NCI-H524 treated with DMSO at 0.1 percent for 48 hours (cell line): Measurements from ENCODE around the gene TEX10.
"Not testable (repeated sequence)": the region's sequence is repeated elsewhere in the genome, so short reads cannot be mapped to it uniquely, and the experiment has no call there.

Experiments used
- DNase-seq: peaks from one replicate; lab custom pipeline; 2025; lab: John Stamatoyannopoulos, UW

The TEX10 gene

DNA sequence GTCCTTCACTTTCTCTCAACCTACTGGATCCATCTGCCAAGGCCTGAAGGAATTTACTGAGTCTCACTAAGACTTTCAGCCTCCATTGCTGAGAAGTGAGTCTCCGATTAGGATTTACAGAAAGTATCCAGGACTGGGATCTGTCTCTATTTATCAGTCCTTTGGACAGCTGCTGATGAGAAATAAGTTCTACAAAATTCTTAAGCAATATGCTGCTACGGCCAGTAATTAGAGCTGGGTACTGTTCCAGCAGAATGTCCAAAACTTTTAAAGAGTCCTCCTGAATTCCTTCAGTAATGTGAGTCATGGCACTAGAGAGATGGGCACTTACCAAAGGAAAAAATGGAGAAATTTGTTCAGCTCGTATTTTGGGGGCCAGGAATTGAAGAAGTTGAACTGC is 5.9 kb downstream of the TEX10 start:
- DNase-seq, result no peak

DNA sequence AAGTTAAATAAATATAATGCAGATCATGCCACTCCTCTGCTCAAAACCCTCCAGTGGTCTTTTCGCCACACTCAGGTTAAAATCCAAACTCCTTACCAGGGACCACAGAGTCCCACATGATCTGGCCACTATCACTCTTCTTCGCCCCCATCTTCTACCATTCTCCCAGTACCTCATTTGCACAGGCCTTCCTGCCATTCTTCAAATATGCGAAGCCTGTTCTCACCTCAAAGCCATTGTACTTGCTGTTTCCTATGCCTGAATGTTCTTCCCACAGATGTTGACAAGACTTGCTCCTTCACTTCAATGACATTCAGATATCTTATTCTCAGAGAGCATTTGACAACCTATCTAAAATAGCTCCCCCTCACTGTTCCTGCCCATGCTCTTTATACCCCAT is 10.9 kb downstream of the TEX10 start:
- no peak for DNase-seq

DNA sequence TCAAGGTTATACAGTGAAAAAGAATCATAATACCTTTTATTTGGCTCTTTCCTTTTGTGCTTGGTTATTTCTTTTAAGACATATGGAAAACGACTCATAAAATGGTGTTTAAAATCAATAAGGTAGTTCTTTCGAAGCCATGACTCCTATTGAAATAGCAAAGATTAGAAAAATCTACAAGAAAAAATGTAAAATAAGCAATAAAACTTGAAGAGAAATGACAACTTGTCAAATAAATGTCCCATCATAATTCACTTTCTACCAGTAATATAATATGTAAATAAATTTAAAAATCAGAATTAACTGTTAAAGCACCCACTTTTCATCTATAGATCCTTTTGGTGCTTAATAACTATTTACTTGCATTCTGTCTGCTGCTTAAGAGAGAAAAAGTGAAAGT is 12.5 kb downstream of the TEX10 start:
- no peak for DNase-seq

DNA sequence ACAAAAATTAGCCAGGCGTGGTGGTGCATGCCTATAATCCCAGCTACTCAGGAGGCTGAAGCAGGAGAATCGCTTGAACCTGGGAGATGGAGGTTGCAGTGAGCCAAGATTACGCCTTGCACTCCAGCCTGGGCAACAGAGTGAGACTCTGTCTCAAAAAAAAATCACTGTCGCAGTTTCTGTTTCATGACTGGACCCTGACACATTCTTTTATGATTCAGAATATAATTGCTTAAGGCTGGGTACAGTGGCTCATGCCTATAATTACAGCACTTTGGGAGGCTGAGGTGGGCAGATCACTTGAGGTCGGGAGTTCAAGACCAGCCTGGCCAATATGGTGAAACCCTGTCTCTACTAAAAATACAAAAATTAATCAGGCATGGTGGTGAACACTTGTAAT is 14.0 kb downstream of the TEX10 start:
- not testable (repeated sequence) for DNase-seq

DNA sequence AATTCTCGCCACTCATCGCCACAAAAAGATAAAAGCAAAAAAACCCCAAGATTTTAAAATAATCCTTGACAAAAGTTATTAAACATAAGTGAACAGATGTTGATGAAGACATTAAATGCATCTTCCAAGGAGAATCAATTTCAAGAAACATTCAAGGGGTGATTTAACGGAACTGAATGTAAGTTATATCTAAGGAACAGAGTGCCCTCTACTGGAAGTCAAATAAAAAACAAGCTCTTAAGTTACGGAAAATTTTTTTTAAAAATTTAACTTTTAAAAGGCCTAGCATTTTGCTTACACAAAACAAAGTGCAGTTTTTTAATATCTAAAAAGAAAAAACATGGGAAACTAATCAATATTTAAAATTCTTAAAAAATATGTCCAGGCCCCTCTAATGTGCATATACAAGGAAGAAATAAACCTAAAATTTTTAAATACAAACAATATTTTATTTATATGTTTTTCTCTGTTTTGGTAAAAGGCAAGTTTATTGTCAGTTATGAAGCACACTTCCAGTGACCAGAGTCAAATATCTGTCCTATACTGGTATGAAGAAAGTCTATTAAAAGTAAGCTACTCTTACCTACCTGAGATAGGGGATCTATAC is 28.0 kb downstream of the TEX10 start:
- peak; percentile 4 for DNase-seq

DNA sequence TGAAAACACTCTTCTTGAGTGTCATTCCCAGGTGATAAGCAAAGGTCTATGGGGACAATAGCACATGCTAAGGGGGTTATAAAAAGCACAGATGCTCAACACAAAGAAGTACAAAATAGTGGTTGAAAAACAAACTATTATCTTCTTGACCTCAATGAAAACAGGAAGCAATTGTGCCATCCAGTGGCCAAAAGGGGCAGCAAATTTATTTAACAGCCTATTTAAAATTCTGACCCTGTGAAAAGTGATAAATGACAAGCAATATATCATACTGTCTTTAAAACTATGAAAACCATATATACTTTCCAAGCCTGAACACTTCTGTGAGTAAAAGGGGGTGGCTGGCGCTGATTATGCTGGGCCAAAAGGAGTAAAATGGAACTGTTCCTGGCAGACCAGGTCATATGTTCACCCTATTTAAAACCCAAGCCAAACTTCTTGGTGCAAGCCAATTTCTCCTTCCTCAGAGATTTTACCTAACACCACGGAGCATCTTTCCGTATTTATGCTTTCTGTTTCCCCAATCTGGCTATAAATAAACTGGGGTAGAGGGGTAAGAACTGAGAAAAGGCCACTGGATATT is 29.7 kb downstream of the TEX10 start:
- DNase-seq, result no peak

DNA sequence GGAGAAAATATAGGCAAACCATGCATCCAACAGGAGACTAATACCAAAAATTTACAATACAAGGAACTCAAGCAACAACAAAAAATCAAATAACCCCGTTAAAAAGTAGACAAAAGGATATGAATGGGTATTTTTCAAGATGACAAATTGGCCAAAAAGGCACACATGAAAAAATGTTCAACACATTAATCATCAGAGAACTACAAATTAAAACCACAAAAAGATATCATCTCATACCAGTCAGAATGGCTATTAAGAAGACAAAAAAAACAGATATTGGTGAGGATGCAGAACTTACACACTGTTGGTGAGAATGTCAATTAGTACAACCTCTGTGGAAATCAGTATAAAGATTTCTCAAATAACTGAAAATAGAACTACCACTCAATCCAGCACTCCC is 35.0 kb downstream of the TEX10 start:
- no peak for DNase-seq

DNA sequence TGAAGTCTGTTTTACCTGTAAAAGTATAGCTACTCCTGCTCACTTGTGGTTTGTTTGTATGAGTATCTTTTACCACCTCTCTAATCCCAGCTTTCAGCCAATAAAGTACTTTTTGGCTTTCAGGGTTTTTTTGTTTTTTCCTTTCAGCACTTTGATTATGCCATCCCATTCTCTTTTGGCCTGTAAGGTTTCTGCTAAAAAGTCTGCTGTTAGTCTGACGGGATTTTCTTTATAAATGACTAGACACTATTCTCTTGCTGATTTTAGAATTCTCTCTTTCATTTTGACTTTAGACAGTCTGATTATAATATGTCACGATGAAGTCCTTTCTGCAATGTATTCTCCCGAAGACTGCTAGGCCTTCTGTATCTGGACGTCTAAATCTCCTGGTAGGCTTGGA is 37.2 kb downstream of the TEX10 start:
- DNase-seq, result no peak

DNA sequence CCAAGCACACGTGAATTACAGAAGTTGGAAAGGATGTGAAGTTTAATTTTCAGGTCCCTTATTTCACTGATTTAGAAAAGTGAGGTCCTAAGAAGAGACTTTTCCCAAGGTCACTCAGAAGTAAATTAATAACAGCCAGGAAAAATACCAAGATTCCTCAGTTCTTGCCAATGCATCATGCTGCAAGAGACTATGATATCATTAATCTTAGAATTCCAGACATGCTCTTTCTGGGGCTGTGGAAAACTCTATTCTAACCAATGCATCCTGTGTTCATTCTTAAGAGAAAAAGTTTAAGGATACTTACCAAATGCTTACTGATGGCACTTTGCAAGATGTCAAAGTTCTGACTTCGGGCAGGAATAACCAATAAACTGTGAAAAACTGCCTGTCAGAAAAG is 42.8 kb downstream of the TEX10 start:
- DNase-seq, result no peak

DNA sequence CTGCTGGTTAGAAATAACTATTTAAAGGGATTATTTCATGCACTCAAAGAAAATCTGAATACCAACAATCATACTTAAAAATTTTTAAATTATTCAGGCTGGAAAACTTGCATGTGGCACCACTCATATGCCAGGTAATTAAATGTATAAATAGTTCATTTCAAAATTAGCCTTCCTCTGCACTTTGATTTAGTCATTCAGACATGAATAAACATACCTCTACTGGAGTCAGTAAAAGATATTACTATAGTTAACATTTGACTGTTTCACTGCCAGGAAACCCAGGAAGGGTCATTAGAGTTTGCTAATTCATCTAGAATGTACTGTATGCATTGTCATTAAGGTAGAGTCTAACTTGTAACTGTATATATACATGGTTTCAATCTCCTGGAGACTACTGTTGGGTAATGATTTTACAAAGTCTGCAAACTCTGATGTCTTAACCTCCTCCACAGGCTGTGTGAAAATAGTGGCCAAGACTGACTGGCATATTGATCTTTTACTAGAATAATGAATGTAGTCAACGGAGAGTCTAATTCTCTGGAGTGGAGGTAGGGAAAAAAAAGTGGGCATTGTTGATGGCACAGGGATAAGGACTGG is 43.7 kb downstream of the TEX10 start:
- DNase-seq, result no peak

DNA sequence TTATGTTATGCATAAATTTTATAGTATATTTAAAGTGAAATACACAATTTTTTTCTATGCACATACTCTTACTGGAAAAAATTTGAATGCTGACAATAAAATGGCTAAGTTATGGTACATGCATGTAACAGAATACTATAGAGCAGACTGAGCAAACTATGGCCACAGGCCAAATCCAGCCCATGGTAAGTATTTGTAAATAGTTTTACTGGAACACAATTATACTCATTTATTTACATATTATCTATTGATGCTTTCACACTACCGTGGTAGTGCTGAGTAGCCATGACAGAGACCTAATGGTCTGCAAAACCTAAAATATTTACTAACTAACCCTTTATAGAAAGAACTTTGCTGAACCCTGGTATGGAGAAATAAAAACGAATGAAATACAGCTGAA is 45.7 kb downstream of the TEX10 start:
- DNase-seq, result no peak

DNA sequence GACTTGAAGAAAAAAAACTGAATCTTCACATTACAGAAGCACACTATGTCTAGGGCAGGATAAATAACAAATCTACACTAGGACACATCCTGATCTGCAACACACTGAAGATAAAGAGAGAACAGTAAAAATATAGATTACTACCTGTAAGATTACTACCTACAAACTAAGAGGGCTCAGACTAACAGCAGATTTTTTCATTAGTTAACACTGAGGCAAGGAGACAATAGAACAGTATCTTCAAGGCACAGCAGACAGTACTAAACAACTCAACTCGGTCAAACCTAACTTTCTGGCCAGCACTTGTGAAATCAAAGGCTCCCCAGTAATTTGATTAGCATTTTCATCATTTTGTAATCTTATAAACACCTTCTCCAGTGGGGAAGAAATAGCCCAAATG is 46.5 kb downstream of the TEX10 start:
- no peak for DNase-seq

DNA sequence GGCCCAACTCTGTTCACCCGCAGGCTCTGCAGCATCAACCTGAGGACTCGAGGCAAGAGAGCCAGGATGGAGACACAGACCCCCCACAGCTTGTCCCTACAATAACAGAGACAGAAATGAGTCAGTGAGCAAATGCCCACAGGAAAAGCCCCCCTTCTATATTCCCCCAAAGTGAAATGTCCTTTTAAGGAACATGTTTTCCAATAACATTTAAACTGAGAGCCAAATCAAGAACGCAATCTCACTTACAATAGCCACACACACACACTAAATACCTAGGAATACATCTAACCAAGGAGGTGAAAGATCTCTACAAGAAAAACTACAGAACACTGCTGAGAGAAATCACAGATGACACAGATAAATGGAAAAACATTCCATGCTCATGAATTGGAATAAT is 49.0 kb downstream of the TEX10 start:
- no peak for DNase-seq

DNA sequence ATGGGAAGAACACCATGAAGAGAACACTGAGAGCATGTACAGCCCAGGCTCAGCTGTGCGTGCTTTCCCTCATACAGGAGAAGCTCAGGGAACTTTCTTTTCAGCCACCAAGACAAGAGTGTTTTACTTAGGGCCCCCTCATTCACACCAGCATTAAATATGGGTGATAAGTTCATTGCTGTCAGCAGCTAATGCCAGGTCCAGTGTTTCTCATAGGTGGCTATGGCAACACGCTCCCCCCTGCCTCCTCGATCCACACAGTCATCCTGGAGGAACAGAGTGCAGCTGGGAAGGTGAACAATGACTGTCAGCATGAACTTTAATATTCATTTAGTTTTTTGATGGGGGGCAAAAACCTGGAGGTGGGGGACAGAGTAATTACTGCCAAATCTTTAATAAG is 54.4 kb downstream of the TEX10 start:
- DNase-seq, result no peak

DNA sequence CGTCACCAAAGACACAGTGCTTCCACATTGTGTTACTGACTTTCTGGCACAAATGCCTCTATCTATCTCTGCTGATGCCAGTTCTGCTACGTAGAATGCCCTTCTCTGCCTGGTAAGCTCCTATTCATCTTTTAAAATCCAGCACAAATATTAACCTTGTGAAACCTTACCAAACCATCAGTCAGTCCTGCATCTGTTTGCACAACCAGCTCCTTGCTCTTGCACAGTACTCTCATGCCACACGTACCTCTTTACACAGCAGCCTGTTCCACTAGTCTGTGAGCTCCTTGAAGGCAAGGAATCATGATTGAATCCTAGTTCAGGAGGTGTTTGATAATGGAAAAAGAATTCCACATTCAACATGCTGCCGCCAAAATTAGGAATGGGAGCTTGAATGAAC is 56.3 kb downstream of the TEX10 start:
- DNase-seq, result no peak

DNA sequence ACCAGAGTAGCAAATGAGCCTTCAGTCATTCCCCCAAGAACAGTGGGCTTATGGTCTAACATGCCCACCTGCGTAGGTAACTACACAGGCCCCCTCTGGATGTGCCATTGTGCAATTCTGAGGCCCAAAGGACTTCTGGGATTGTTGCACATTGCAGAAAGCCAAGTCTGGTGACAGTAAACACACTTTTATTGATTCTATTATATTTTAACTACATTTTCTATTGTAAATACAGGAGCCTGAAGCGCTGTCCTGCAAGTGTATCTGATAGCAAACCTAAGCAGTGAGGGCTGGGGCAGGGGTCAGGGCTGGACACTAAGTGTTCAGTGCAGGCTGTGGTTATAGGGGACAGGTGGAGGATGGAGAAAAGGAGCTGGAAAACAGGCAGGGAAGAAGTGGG is 57.5 kb downstream of the TEX10 start:
- DNase-seq, result no peak

DNA sequence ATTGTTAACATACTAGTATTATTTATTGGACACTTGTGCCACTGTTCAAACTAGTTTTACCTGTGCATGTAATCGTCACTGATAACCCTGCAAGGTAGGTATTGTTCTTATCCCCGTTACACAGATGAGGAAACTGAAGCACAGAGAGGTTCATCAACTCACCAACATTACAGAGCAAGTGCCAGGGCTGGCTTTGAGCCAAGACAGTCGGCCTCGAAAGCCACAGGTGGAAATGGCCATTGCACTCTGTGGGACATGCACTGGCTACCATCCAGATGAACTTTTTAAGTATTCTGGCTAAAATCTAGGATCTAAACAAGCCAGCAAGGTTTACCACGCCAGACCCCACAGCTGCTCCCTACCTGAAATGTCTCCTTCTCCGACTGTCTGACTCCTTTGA is 57.9 kb downstream of the TEX10 start:
- no peak for DNase-seq

DNA sequence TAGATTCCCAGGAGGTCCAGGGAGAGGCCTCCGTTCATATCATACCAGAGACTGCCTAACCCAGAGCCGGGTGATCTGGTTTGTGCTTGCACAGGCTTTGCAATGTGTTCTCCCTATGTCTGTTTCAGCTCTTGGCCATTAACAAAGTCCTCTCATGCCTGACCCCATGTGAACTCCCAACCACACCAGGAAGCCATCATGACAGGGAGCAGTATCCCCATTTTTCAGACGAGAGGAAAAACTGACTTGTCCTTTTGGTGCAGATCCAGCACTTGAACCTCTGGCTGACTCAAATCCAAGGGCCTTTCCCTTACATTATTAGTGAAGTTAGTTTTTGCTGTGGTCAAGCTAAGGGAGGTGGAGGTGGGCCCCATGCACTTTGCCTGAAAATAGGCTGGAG is 58.4 kb downstream of the TEX10 start:
- no peak for DNase-seq

DNA sequence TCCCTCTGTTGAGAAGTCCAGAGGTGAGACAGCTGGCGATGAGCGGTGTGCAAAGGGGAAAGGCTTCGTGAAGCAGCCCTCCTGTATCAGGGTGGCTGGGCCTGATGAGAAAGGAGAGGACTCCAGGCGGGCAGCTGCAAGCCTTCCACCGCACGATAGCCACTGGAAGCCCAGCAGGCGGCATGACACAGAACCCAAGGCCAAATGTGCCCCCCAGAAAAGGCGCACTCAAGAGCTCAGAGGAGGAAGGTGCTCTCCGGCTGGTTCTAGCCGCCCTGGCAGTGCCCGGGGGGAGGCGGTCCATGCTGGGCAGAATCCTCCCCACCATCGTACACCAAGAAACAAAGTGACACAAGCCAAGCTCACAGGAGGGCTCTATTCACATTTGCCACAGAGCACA is 60.3 kb downstream of the TEX10 start:
- no peak for DNase-seq

DNA sequence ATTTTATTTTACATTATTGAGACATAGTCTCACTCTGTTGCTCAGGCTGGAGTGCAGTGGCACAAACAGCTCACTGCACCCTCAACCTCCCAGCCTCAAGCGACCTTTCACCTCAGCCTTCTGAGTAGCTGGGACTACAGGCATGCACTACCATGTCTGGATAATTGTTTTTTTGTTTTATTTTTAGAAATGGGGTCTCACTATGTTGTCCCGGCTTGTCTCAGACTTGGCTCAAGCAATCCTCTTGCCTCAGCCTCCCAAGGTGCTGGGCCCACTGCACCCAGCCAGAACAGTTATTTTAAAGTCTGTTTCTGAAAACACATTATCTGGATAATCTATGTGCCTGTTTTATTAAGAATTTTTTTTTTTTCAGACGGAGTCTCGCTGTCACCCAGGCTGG is 62.0 kb downstream of the TEX10 start:
- DNase-seq, result no peak

DNA sequence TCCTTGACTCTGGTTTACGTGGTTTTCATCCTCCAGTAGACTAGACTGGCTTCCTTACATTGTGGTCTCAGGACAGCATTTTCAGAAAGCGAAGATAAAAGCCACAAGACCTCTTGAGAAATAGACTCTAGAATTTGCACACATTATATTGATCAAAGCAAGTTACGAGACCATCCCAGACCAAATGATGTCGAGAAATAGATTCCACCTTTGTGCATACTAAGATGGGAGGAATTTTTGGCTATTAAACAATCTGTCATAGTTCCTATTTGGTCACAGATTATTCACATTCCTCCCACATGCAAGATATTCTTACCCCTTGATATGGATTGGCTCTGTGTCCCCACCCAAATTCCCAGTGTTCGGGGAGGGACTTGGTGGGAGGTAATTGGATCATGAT is 65.6 kb downstream of the TEX10 start:
- DNase-seq, result no peak

DNA sequence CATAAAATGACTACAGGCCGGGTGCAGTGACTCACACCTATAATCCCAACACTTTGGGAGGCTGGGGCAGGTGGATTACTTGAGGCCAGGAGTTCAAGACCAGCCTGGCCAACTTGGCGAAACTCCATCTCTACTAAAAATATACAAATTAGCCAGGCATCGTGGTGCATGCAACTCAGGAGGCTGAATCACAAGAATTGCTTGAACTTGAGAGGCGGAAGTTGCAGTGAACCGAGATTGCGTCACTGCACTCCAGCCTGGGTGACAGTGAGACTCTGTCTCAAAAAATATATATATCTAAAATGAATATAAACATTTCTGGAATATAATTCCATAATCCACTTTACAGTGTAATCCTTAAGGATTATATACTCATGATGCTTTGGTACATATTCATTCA is 66.5 kb downstream of the TEX10 start:
- DNase-seq, result no peak

DNA sequence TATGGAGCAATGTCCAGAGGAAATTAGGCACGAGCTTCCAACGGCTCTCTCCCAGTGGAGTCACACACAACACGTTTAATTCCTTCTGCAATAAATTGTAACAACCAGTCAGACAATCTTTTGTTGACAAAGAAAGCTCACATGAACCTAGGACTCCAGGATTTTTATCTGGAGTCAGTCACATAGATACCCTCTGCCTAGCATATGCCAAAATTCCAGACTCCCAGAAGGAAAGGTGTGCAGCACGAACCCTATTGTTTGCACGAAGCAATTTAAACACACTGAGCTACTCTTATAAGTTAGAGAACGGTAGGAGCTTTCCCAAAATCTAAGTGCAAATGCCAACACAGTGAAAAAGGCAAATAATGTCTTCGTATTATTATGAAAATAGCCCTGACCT is 67.1 kb downstream of the TEX10 start:
- DNase-seq, result no peak

DNA sequence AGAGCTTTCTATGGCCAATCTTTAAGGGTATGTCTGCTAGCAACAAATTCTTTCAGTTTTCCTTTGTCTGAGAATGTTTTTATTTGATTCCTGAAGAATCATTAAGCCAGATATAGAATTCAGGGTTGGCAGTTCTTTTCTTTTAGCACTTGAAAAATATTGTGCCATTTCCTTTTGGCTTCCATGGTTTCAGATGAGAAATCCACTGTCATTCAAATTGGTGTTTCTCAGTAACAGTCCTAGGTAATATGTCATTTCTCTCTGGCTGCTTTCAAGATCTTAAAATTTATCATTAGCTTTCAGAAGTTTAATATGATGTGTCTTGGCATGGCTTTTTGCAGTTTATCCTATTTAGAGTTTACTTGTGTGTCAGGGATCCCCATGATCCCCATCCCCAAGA is 67.7 kb downstream of the TEX10 start:
- no peak for DNase-seq
